ENCODE measurements around the gene CCDC38.

- no peak for TF ChIP-seq VEZF1 (CRISPR knock-in tag; IDR thresholded peaks at IDR 0.05)
- TF ChIP-seq CHD1 (IDR thresholded peaks at IDR 0.05; ENCODE audit: low read length) = no peak
- no peak for TF ChIP-seq CUX1 (CRISPR knock-in tag; IDR thresholded peaks at IDR 0.05)
- TF ChIP-seq SREBF2 (CRISPR knock-in tag; IDR thresholded peaks at IDR 0.05) = no peak
- TF ChIP-seq MEIS2 (IDR thresholded peaks at IDR 0.05; ENCODE audit: partially characterized antibody) = no peak
- TF ChIP-seq SP1 (CRISPR knock-in tag; IDR thresholded peaks at IDR 0.05) = no peak
- TF ChIP-seq EZH2 (IDR thresholded peaks at IDR 0.05; ENCODE audit: borderline replicate concordance, low read depth, low read length) = no peak
- TF ChIP-seq ZNF121 (CRISPR knock-in tag; conservative IDR thresholded peaks at IDR 0.05) = no peak
- no peak for TF ChIP-seq TFAP4 (CRISPR knock-in tag; IDR thresholded peaks at IDR 0.05; ENCODE audit: borderline replicate concordance)
- TF ChIP-seq ZNF133 (CRISPR knock-in tag; IDR thresholded peaks at IDR 0.05) = no peak
- TF ChIP-seq RREB1 (CRISPR knock-in tag; IDR thresholded peaks at IDR 0.05) = no peak
- TF ChIP-seq TCF7 (IDR thresholded peaks at IDR 0.05; ENCODE audit: borderline replicate concordance) = no peak
Measured at GRCh38 chr12:95988506-95989275, 46.3 kb upstream of the CCDC38 start.
